Endodermal cell (in vitro differentiated cells): ENCODE data around the gene NCAM2. TPM values are rescaled to one million over a fixed set of nuclear protein-coding genes. Genes with fewer than 3 reads are reported as not detected.

Experiments used
- DNase-seq: peaks from one replicate; pipeline ENCODE4 v3.0.0-alpha.2; 2017
- H3K27ac ChIP-seq: 2 replicates; pipeline ENCODE4 v1.5.1; 2013; ENCODE audit warnings: mild to moderate bottlenecking, low read depth, low read length, moderate library complexity
- H3K27me3 ChIP-seq: 2 replicates; pipeline ENCODE4 v1.6.1; 2013; ENCODE audit warnings: mild to moderate bottlenecking, low read length, moderate library complexity; ENCODE audit not compliant: insufficient read depth, control insufficient read depth, poor library complexity, severe bottlenecking
- H3K36me3 ChIP-seq: 2 replicates; pipeline ENCODE4 v1.7.0; 2013; ENCODE audit warnings: mild to moderate bottlenecking, low read length, moderate library complexity; ENCODE audit not compliant: control insufficient read depth, insufficient read depth
- H3K4me1 ChIP-seq: one replicate; pipeline ENCODE4 v1.7.0; 2013; ENCODE audit warnings: low read length; ENCODE audit not compliant: control insufficient read depth, insufficient read depth
- H3K4me3 ChIP-seq: 2 replicates; pipeline ENCODE4 v1.5.1; 2013; ENCODE audit warnings: mild to moderate bottlenecking, low read length, moderate library complexity
- H3K9ac ChIP-seq: 2 replicates; pipeline ENCODE4 v1.6.1; 2013; ENCODE audit warnings: mild to moderate bottlenecking, low read length, moderate library complexity; ENCODE audit not compliant: poor library complexity, severe bottlenecking; ENCODE audit errors: extremely low read depth
- H3K9me3 ChIP-seq: 2 replicates; pipeline ENCODE4 v1.6.1; 2013; ENCODE audit warnings: mild to moderate bottlenecking, low read length, moderate library complexity; ENCODE audit not compliant: control insufficient read depth
- H3K27ac Mint-ChIP-seq: 2 replicates; pipeline ENCODE4 v1.8.0; 2020; ENCODE audit warnings: mixed read lengths
- H3K27me3 Mint-ChIP-seq: 2 replicates; pipeline ENCODE4 v1.8.0; 2021; ENCODE audit warnings: mild to moderate bottlenecking, mixed read lengths; ENCODE audit not compliant: insufficient read depth
- H3K36me3 Mint-ChIP-seq: 2 replicates; pipeline ENCODE4 v1.8.0; 2020; ENCODE audit warnings: low read depth, mixed read lengths
- H3K4me1 Mint-ChIP-seq: 2 replicates; pipeline ENCODE4 v1.8.0; 2020; ENCODE audit warnings: mixed read lengths
- H3K4me3 Mint-ChIP-seq: 2 replicates; pipeline ENCODE4 v1.8.0; 2020; ENCODE audit warnings: mild to moderate bottlenecking, moderate library complexity, mixed read lengths
- H3K9me3 Mint-ChIP-seq: 2 replicates; pipeline ENCODE4 v1.8.0; 2020; ENCODE audit warnings: mild to moderate bottlenecking, mixed read lengths
- CTCF ChIP-seq: fragments of 200-600 bp; sonication (generic); conservative IDR thresholded peaks from 2 replicates; pipeline ENCODE4 v1.5.0; 2021; ENCODE audit warnings: antibody characterized with exemption, mild to moderate bottlenecking
- WGBS, 2 experiments: methylation state at CpG; one replicate each; pipeline versions ENCODE4 v1.1.5 to v1.1.7; 2013; ENCODE audit warnings: missing lambda C conversion rate in 2 of 2, mixed read lengths in 1 of 2; ENCODE audit not compliant: insufficient coverage in 1 of 2, insufficient read length in 1 of 2; 5-methylcytosine and 5-hydroxymethylcytosine counted together
- total RNA-seq, 2 donors: library from RNA; stranded (reverse); fragmentation: NEBNext Ultra II Directional in 1 of 2; extraction: Animal tissue kit (Norgen Biotek cat#: 25700) in 1 of 2; gene quantifications; 2 replicates in 1 of 2; 3 replicates in 1 of 2; pipeline ENCODE4 v1.2.1, GENCODE V29; 2021

NCAM2 gene
- total RNA-seq, 2 donors from 2014 or later = 0.46 to 0.69 TPM

GRCh38 chr21:21464684-21465083 is 466.5 kb downstream of the NCAM2 start:
- Histone ChIP-seq H3K36me3 (no peaks in the 10 kb centered on the region), H3K4me1 (no peaks in the 10 kb centered on the region), H3K4me3 (no peak overlapping the region), H3K27me3 (no peaks in the 10 kb centered on the region), H3K9me3 (no peaks in the 10 kb centered on the region), H3K27ac (no peak overlapping the region), H3K9ac (no peak overlapping the region)
- no peak for DNase-seq
- Mint-ChIP-seq H3K4me1 (no peaks in the 10 kb centered on the region), H3K36me3 (no peaks in the 10 kb centered on the region), H3K4me3 (no peak overlapping the region), H3K27ac (no peak overlapping the region), H3K9me3 (no peaks in the 10 kb centered on the region), H3K27me3 (no peaks in the 10 kb centered on the region)
- no peak for TF ChIP-seq CTCF
- WGBS, 2 experiments = 79 to 100% methylated on average over 1 of the region's 1 CpG

GRCh38 chr21:21466752-21467151 is 468.5 kb downstream of the NCAM2 start:
- H3K27ac Mint-ChIP-seq = no peak overlapping the region
- H3K4me3 Mint-ChIP-seq = no peak overlapping the region
- WGBS, 2 experiments = 96% methylated on average over 1 of the region's 1 CpG; no CpG with 5 or more reads in 1 of the 2 experiments
- H3K9me3 Mint-ChIP-seq = no peaks in the 10 kb centered on the region
- Histone ChIP-seq H3K9ac (no peak overlapping the region), H3K9me3 (no peaks in the 10 kb centered on the region), H3K27me3 (no peaks in the 10 kb centered on the region), H3K27ac (no peak overlapping the region), H3K4me1 (no peaks in the 10 kb centered on the region), H3K4me3 (no peak overlapping the region), H3K36me3 (no peaks in the 10 kb centered on the region)
- H3K4me1 Mint-ChIP-seq = no peaks in the 10 kb centered on the region
- no peak for TF ChIP-seq CTCF
- DNase-seq = no peak
- H3K36me3 Mint-ChIP-seq = no peaks in the 10 kb centered on the region
- no peaks in the 10 kb centered on the region for H3K27me3 Mint-ChIP-seq

GRCh38 chr21:21468003-21468402 is 469.8 kb downstream of the NCAM2 start:
- no peak overlapping the region for H3K27ac Mint-ChIP-seq
- H3K9ac ChIP-seq = no peak overlapping the region
- no peaks in the 10 kb centered on the region for H3K36me3 ChIP-seq
- no peaks in the 10 kb centered on the region for H3K9me3 ChIP-seq
- H3K4me1 Mint-ChIP-seq = no peaks in the 10 kb centered on the region
- H3K27me3 Mint-ChIP-seq = no peaks in the 10 kb centered on the region
- no peak overlapping the region for H3K4me3 Mint-ChIP-seq
- no peaks in the 10 kb centered on the region for H3K4me1 ChIP-seq
- H3K27me3 ChIP-seq = no peaks in the 10 kb centered on the region
- TF ChIP-seq CTCF = no peak
- DNase-seq = no peak
- no peak overlapping the region for H3K27ac ChIP-seq
- H3K9me3 Mint-ChIP-seq = no peaks in the 10 kb centered on the region
- no peaks in the 10 kb centered on the region for H3K36me3 Mint-ChIP-seq
- H3K4me3 ChIP-seq = no peak overlapping the region
